ENCODE results near the gene OBSCN.

OBSCN gene

GRCh38 chr1:228339059-228339704, 131.3 kb downstream of the OBSCN start:
- Histone ChIP-seq H3K9me3 (ENCODE audit: low read length) (no peaks in the 10 kb centered on the region; the same call in 1 of the 2 replicates), H3K9me2 (ENCODE audit: low read depth, low read length) (no peaks in the 10 kb centered on the region), H3K27ac (ENCODE audit: low read depth, low read length, poor library complexity, severe bottlenecking) (no peak overlapping the region), H4K20me1 (ENCODE audit: insufficient read depth, low read length) (no peaks in the 10 kb centered on the region), H3K36me3 (ENCODE audit: insufficient read depth, low read length) (no peaks in the 10 kb centered on the region), H3F3A (ENCODE audit: insufficient read depth, low read length) (no peaks in the 10 kb centered on the region), H3K4me1 (ENCODE audit: insufficient read depth, low read length, severe bottlenecking) (no peaks in the 10 kb centered on the region), H2AFZ (ENCODE audit: low read length) (no peak overlapping the region), H3K4me3 (ENCODE audit: low read depth, low read length, poor library complexity, severe bottlenecking) (no peak overlapping the region), H3K79me2 (ENCODE audit: insufficient read depth, low read length) (no peaks in the 10 kb centered on the region), H3K9ac (ENCODE audit: low read length) (no peak overlapping the region), H3K4me2 (ENCODE audit: low read length) (no peak overlapping the region), H3K27me3 (ENCODE audit: insufficient read depth, low read length) (no peaks in the 10 kb centered on the region)
- TF ChIP-seq EZH2 (IDR thresholded peaks at IDR 0.05; ENCODE audit: borderline replicate concordance, low read length) (no peak), CTCF (IDR thresholded peaks at IDR 0.05; ENCODE audit: low read length) (no peak)

- Histone ChIP-seq H3K4me2 (ENCODE audit: low read length) (no peak overlapping the region), H3K79me2 (ENCODE audit: insufficient read depth, low read length) (no peaks in the 10 kb centered on the region)
Measured at GRCh38 chr1:228339766-228340685, 132.2 kb downstream of the OBSCN start.

More at GRCh38 chr1:228339766-228340685, 132.2 kb downstream of the OBSCN start:
- no peaks in the 10 kb centered on the region for H3K36me3 ChIP-seq (ENCODE audit: insufficient read depth, low read length)
- no peak overlapping the region for H3K4me3 ChIP-seq (ENCODE audit: low read depth, low read length, poor library complexity, severe bottlenecking)
- no peak overlapping the region for H3K27ac ChIP-seq (ENCODE audit: low read depth, low read length, poor library complexity, severe bottlenecking)
- no peak overlapping the region for H3K9ac ChIP-seq (ENCODE audit: low read length)
- H3K27me3 ChIP-seq (ENCODE audit: insufficient read depth, low read length), result no peaks in the 10 kb centered on the region
- no peaks in the 10 kb centered on the region for H4K20me1 ChIP-seq (ENCODE audit: insufficient read depth, low read length)
- H3K4me1 ChIP-seq (ENCODE audit: insufficient read depth, low read length, severe bottlenecking), result no peaks in the 10 kb centered on the region
- no peaks in the 10 kb centered on the region; the same call in 1 of the 2 replicates for H3K9me3 ChIP-seq (ENCODE audit: low read length)
- no peaks in the 10 kb centered on the region for H3F3A ChIP-seq (ENCODE audit: insufficient read depth, low read length)
- TF ChIP-seq CTCF (IDR thresholded peaks at IDR 0.05; ENCODE audit: low read length) (no peak), EZH2 (IDR thresholded peaks at IDR 0.05; ENCODE audit: borderline replicate concordance, low read length) (no peak)
- no peaks in the 10 kb centered on the region for H3K9me2 ChIP-seq (ENCODE audit: low read depth, low read length)
- H2AFZ ChIP-seq (ENCODE audit: low read length), result no peak overlapping the region
